Epidermal melanocyte (primary cell): ENCODE results near the gene MEOX1.
"Not testable (repeated sequence)": the region's sequence is repeated elsewhere in the genome, so short reads cannot be mapped to it uniquely, and the experiment has no call there.

Source experiments
- DNase-seq: peaks from one replicate; pipeline ENCODE4 v3.0.0; 2011; ENCODE audit warnings: low spot score; ENCODE audit not compliant: insufficient read length

The MEOX1 gene

GRCh38 chr17:43661699-43662412 lies at the start of gene MEOX1:
Gene MEOX1, minus strand, starts transcription at chr17:43661922. Its CDS starts 388 bp downstream, at chr17:43661534.
- DNase-seq: peak; percentile 50

GRCh38 chr17:43710101-43710500 lies 48.4 kb upstream of the MEOX1 start:
- no peak for DNase-seq

GRCh38 chr17:43709210-43709609 lies 47.5 kb upstream of the MEOX1 start:
- no peak for DNase-seq

GRCh38 chr17:43707184-43707583 lies 45.5 kb upstream of the MEOX1 start:
- no peak for DNase-seq

GRCh38 chr17:43706235-43706634 lies 44.5 kb upstream of the MEOX1 start:
- no peak for DNase-seq

GRCh38 chr17:43703630-43704029 lies 41.9 kb upstream of the MEOX1 start:
- no peak for DNase-seq

- DNase-seq: no peak
These were observed 40.9 kb upstream of the MEOX1 start for GRCh38 chr17:43702637-43703036.

GRCh38 chr17:43701318-43701743 lies 39.6 kb upstream of the MEOX1 start:
- DNase-seq: no peak

GRCh38 chr17:43699438-43699756 lies 37.7 kb upstream of the MEOX1 start:
- DNase-seq: no peak

GRCh38 chr17:43698678-43699437 lies 37.1 kb upstream of the MEOX1 start:
- no peak for DNase-seq

- no peak for DNase-seq
These were observed 36.2 kb upstream of the MEOX1 start for GRCh38 chr17:43697937-43698336.

- DNase-seq: no peak
These were observed 35.2 kb upstream of the MEOX1 start for GRCh38 chr17:43696891-43697290.

GRCh38 chr17:43695970-43696865 lies 34.5 kb upstream of the MEOX1 start:
- DNase-seq: no peak

- DNase-seq: peak; percentile 61
These were observed 32.6 kb upstream of the MEOX1 start for GRCh38 chr17:43694081-43694870.

GRCh38 chr17:43691317-43691693 lies 29.6 kb upstream of the MEOX1 start:
- DNase-seq: no peak

GRCh38 chr17:43690624-43691316 lies 29.0 kb upstream of the MEOX1 start:
- DNase-seq: no peak

GRCh38 chr17:43689814-43690213 lies 28.1 kb upstream of the MEOX1 start:
- no peak for DNase-seq

GRCh38 chr17:43689131-43689530 lies 27.4 kb upstream of the MEOX1 start:
- no peak for DNase-seq

- DNase-seq: not testable (repeated sequence)
These were observed 25.2 kb upstream of the MEOX1 start for GRCh38 chr17:43686957-43687356.

- no peak for DNase-seq
These were observed 22.4 kb upstream of the MEOX1 start for GRCh38 chr17:43683928-43684653.
